Stomach (tissue), 4 donors: Measurements from ENCODE around the gene SH3D21.

ENCODE experiments used
- CTCF ChIP-seq, 7 experiments: fragments of 450-650 bp in 4 of 7; fragments of 200-600 bp in 3 of 7; sonication (generic) in 3 of 7; IDR thresholded peaks; one replicate each; pipeline ENCODE4 v1.5.1; 2016 to 2019; ENCODE audit warnings: antibody characterized with exemption in 7 of 7, control low read depth in 2 of 7, mild to moderate bottlenecking in 1 of 7
- EP300 ChIP-seq: sonication (generic); formaldehyde crosslinking; IDR thresholded peaks from one replicate; pipeline ENCODE4 v1.6.1; 2017; ENCODE audit warnings: antibody characterized with exemption
- POLR2A ChIP-seq, 4 donors: fragments of 450-650 bp; IDR thresholded peaks; one replicate each; pipeline ENCODE4 v1.6.1; 2016; ENCODE audit warnings: antibody characterized with exemption in 4 of 4, control low read depth in 2 of 4, mild to moderate bottlenecking in 1 of 4, moderate library complexity in 1 of 4
- POLR2AphosphoS5 ChIP-seq, 3 donors: sonication (generic); formaldehyde crosslinking; IDR thresholded peaks; one replicate each; pipeline ENCODE4 v1.6.1; 2016; ENCODE audit warnings: antibody characterized with exemption in 3 of 3

- no peak for TF ChIP-seq POLR2A (IDR thresholded peaks at IDR 0.05)
- no peak for TF ChIP-seq CTCF (IDR thresholded peaks at IDR 0.05)
- no peak for TF ChIP-seq POLR2AphosphoS5 (IDR thresholded peaks at IDR 0.05)
- no peak for TF ChIP-seq EP300
Measured at GRCh38 chr1:36327421-36328087, 21.4 kb downstream of the SH3D21 start.
